Duodenal mucosa (tissue), 2 donors: ENCODE data around the gene SCML1.

Source experiments
- H3K27ac ChIP-seq: one replicate; pipeline ENCODE4 v1.7.0; 2013; ENCODE audit warnings: low read depth, low read length
- H3K27me3 ChIP-seq, 2 donors: one replicate each; pipeline ENCODE4 v1.7.0; 2013; ENCODE audit warnings: low read length in 2 of 2, control low read depth in 1 of 2; ENCODE audit not compliant: insufficient read depth in 2 of 2, control insufficient read depth in 1 of 2
- H3K36me3 ChIP-seq, 2 donors: one replicate each; pipeline ENCODE4 v1.7.0; 2013; ENCODE audit warnings: low read length in 2 of 2, control low read depth in 1 of 2; ENCODE audit not compliant: insufficient read depth in 2 of 2, control insufficient read depth in 1 of 2
- H3K4me1 ChIP-seq, 2 donors: one replicate each; pipeline ENCODE4 v1.7.0; 2013; ENCODE audit warnings: low read length in 2 of 2, control low read depth in 1 of 2; ENCODE audit not compliant: insufficient read depth in 2 of 2, control insufficient read depth in 1 of 2
- H3K4me3 ChIP-seq, 2 donors: one replicate each; pipeline ENCODE4 v1.7.0; 2013; ENCODE audit warnings: low read length in 2 of 2, low read depth in 1 of 2
- H3K9ac ChIP-seq, 2 donors: one replicate each; pipeline ENCODE4 v1.7.0; 2013; ENCODE audit warnings: low read length in 2 of 2, low read depth in 1 of 2
- H3K9me3 ChIP-seq, 2 donors: one replicate each; pipeline ENCODE4 v1.7.0; 2013; ENCODE audit warnings: low read length in 2 of 2, control low read depth in 1 of 2; ENCODE audit not compliant: control insufficient read depth in 1 of 2

SCML1 gene

DNA sequence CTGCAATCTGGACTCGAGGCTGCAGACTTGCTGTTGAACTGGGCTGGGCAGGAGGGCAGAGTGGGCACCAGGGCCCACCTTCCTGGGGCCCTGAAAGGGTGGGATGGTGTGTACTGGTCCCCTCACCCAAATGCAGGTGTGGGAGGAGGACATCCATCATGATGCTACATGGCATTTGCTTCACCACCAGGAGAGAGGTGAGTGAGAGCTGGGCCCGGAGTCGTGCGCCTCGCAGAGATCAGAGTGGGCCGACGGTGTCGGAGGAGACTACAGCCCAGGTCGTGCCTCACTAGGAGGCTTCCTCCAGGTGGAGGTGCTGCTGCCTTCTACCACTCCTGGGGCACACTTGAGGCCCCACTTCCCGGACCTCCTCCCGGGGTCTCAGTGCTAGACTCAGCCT is 50.3 kb downstream of the SCML1 start:
- H3K4me3 ChIP-seq = no peak overlapping the region
- H3K27ac ChIP-seq = no peak overlapping the region
- H3K27me3 ChIP-seq = no peaks in the 10 kb centered on the region
- H3K36me3 ChIP-seq = no peaks in the 10 kb centered on the region
- H3K9ac ChIP-seq = no peak overlapping the region
- no peaks in the 10 kb centered on the region for H3K9me3 ChIP-seq
- H3K4me1 ChIP-seq = no peaks in the 10 kb centered on the region

- H3K27ac ChIP-seq = no peak overlapping the region
Observed at GRCh38 chrX:17788439-17788838, 51.1 kb downstream of the SCML1 start.

DNA sequence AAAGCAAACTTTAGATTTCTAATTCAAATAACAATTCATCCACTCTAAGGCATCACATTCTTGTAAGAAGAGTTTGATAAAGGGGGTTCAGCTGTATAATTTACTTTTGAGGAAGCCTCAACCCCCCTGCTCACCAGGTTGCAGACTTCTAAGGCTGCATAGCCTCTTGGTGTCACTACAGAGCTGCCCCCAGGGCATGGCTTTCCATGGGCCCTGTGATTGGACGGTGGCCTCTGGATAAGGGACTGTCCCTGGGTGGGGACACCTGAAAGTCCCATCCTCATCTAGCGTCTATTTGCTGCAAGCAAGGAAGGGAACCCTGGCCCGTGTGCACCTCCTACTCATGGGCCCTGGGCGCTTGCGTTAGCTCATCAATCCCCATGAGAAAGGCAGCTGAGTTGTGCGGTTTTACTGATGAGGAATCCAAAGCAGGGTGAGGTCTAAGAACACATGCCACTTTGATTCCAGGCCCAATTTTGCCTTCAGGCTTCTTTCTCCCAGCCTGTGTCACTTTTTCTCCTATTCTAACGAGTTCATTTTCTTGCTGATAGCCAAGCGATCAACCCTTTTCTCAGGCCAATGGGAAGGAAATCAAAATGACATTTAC is 51.8 kb downstream of the SCML1 start:
- no peaks in the 10 kb centered on the region for H3K4me1 ChIP-seq
- no peak overlapping the region for H3K9ac ChIP-seq
- H3K27ac ChIP-seq = no peak overlapping the region
- H3K4me3 ChIP-seq = no peak overlapping the region
- H3K9me3 ChIP-seq = no peaks in the 10 kb centered on the region
- no peaks in the 10 kb centered on the region for H3K27me3 ChIP-seq
- H3K36me3 ChIP-seq = no peaks in the 10 kb centered on the region

More at GRCh38 chrX:17788439-17788838, 51.1 kb downstream of the SCML1 start:
- no peaks in the 10 kb centered on the region for H3K9me3 ChIP-seq
- H3K9ac ChIP-seq = no peak overlapping the region
- H3K36me3 ChIP-seq = no peaks in the 10 kb centered on the region
- no peak overlapping the region for H3K4me3 ChIP-seq
- H3K27me3 ChIP-seq = no peaks in the 10 kb centered on the region
- no peaks in the 10 kb centered on the region for H3K4me1 ChIP-seq

GRCh38 chrX:17792826-17793225 is 55.5 kb downstream of the SCML1 start:
- Histone ChIP-seq H3K27ac (no peak overlapping the region), H3K4me1 (no peaks in the 10 kb centered on the region), H3K9me3 (no peaks in the 10 kb centered on the region), H3K36me3 (no peaks in the 10 kb centered on the region), H3K27me3 (no peaks in the 10 kb centered on the region), H3K4me3 (no peak overlapping the region), H3K9ac (no peak overlapping the region)

GRCh38 chrX:17798921-17799320 is 61.6 kb downstream of the SCML1 start:
- no peaks in the 10 kb centered on the region for H3K4me1 ChIP-seq
- H3K36me3 ChIP-seq = no peaks in the 10 kb centered on the region
- no peaks in the 10 kb centered on the region for H3K9me3 ChIP-seq
- no peak overlapping the region for H3K4me3 ChIP-seq
- no peak overlapping the region for H3K9ac ChIP-seq
- H3K27me3 ChIP-seq = no peaks in the 10 kb centered on the region
- no peak overlapping the region for H3K27ac ChIP-seq

- H3K36me3 ChIP-seq = no peaks in the 10 kb centered on the region
- H3K9me3 ChIP-seq = no peaks in the 10 kb centered on the region
- H3K27ac ChIP-seq = no peak overlapping the region
- no peaks in the 10 kb centered on the region for H3K4me1 ChIP-seq
- no peak overlapping the region for H3K9ac ChIP-seq
- no peaks in the 10 kb centered on the region for H3K27me3 ChIP-seq
- H3K4me3 ChIP-seq = no peak overlapping the region
Observed at GRCh38 chrX:17801431-17801830, 64.1 kb downstream of the SCML1 start.

DNA sequence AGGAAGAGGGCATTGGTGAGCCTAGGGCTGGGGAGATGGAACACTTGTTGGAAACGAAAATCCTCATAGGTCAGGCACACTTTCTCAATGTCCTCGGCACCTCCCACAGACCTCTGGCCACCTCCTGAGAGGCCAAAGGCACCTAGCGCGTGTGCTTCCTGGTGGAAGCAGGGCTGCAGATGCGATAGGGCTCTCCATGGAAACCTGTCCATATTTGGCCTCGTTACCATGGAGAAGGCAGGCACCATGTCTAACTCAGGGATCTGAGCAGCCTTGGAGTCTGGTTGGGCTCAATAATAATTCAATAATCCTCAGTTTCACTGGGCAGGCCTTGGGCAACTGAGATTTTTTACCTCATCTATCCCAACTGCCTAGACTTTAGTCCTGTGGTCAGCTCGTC is 65.5 kb downstream of the SCML1 start:
- no peaks in the 10 kb centered on the region for H3K9me3 ChIP-seq

GRCh38 chrX:17803449-17803848 is 66.2 kb downstream of the SCML1 start:
- Histone ChIP-seq H3K36me3 (no peaks in the 10 kb centered on the region), H3K4me3 (no peak overlapping the region), H3K27me3 (no peaks in the 10 kb centered on the region), H3K4me1 (no peaks in the 10 kb centered on the region), H3K9me3 (no peaks in the 10 kb centered on the region), H3K27ac (no peak overlapping the region), H3K9ac (no peak overlapping the region)

More for the DNA sequence above, 65.5 kb downstream of the SCML1 start:
- Histone ChIP-seq H3K27me3 (no peaks in the 10 kb centered on the region), H3K4me3 (no peak overlapping the region), H3K27ac (no peak overlapping the region), H3K4me1 (no peaks in the 10 kb centered on the region), H3K9ac (no peak overlapping the region), H3K36me3 (no peaks in the 10 kb centered on the region)
